Transverse colon (tissue), 3 donors: ENCODE results near the gene ZNF286A.
"Not testable (repeated sequence)": the region's sequence is repeated elsewhere in the genome, so short reads cannot be mapped to it uniquely, and the experiment has no call there.

Source experiments
- CTCF ChIP-seq, 5 experiments: fragments of 200-600 bp in 3 of 5; fragments of 450-650 bp in 2 of 5; sonication (generic) in 3 of 5; IDR thresholded peaks; 1 replicate in 2 of 5; 2 replicates in 3 of 5; pipeline ENCODE4 v1.5.1; 2016 to 2017; ENCODE audit warnings: antibody characterized with exemption in 5 of 5, inconsistent platforms in 3 of 5, mild to moderate bottlenecking in 2 of 5, moderate library complexity in 1 of 5
- POLR2A ChIP-seq: fragments of 450-650 bp; IDR thresholded peaks from one replicate; pipeline ENCODE4 v1.6.1; 2016; ENCODE audit warnings: antibody characterized with exemption, mild to moderate bottlenecking, moderate library complexity

GRCh38 chr17:15740041-15740440 is 40.5 kb downstream of the ZNF286A start:
- TF ChIP-seq CTCF (IDR thresholded peaks at IDR 0.05); POLR2A: not testable (repeated sequence)
